CD4-positive, alpha-beta T cell treated with Interleukin-17A for 1 hour (primary cell): ENCODE results near the gene NHS.
A peak's percentile ranks its signal among the peaks of the same experiment; 100 is the strongest.
"Not testable (repeated sequence)": the region's sequence is repeated elsewhere in the genome, so short reads cannot be mapped to it uniquely, and the experiment has no call there.

Experiments used
- DNase-seq: peaks from one replicate; pipeline ENCODE4 v3.0.0-alpha.2; 2020

NHS gene

GRCh38 chrX:17553961-17554482, 179.0 kb downstream of the NHS start:
- DNase-seq: no peak

GRCh38 chrX:17554914-17555313, 179.9 kb downstream of the NHS start:
- no peak for DNase-seq

GRCh38 chrX:17555846-17556245, 180.8 kb downstream of the NHS start:
- DNase-seq: no peak

DNA sequence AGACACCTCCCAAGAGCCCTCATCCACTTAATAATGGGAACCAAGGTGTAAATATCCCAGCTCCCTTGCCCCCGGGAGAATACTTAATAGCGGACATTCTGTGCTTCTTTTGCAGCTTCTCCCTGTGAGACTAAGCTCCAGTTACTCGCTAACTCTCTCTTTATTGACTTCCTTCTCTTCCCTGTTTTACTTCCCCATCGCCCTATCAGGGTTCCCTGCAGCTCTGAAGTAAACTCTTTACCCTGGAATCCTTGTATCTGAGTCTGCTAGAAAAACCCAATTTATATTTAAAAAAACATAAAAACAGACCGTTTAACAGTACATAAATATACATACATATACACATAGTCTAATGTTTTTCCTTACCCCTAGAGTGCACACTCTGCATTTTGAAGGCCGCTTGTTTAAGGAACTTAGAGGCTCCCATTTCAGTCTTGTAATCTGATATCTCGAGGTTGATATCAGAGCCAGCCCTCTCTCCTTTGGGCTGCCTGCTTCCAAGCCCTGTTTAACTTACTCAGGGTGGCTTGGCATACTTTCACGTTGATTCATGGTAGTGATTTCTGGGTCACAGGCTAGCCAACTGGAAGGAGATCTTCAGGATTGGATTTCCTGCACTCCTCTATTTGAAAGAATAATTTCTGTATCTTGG, 184.9 kb downstream of the NHS start:
- DNase-seq: no peak

- no peak for DNase-seq
Measured at GRCh38 chrX:17560385-17560784, 185.4 kb downstream of the NHS start.

DNA sequence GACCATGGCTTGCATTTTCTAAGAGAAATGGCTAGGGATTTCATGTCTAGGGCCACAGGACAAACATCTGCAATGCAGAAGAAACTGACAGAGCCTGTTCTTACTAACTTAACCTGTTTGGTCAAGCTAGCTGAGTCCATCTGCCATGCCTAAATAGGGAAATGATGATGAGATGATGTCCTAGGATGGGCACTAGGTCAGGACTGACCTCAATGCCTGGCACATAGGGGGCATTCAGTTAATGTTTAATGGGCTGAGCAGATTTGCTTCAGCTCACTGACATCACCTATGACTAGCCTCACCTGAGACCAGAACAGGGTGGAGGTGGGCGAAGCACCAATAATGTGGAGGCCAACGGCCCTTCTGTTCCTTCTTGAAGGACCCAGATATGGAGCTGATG, 188.1 kb downstream of the NHS start:
- DNase-seq: no peak

GRCh38 chrX:17563515-17563914, 188.5 kb downstream of the NHS start:
- no peak for DNase-seq

- no peak for DNase-seq
Measured at GRCh38 chrX:17564689-17565409, 189.8 kb downstream of the NHS start.

DNA sequence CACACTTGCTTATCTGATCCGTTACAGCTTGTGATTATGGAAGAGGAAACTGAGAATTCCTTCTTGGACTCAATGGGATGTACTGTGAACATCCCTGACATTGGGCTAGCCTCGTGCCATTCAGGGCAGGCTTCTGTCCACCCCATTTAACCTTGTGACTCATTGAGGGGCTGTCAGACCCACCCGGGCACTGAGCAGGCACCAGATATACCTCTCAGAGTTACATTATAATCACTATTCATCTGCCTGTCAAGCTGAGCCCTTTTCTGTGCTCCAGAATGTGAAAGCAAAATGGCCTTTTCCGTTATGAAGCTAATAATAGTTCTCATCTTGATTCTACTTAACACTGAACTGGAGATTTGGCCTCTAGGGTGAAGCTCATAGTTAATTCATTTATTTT, 191.7 kb downstream of the NHS start:
- DNase-seq: no peak

GRCh38 chrX:17567187-17567586, 192.2 kb downstream of the NHS start:
- no peak for DNase-seq

- DNase-seq: no peak
Measured at GRCh38 chrX:17567821-17568220, 192.8 kb downstream of the NHS start.

- DNase-seq: not testable (repeated sequence)
Measured at GRCh38 chrX:17568804-17569203, 193.8 kb downstream of the NHS start.

GRCh38 chrX:17579026-17579425, 204.0 kb downstream of the NHS start:
- no peak for DNase-seq

GRCh38 chrX:17580539-17581152, 205.6 kb downstream of the NHS start:
- DNase-seq: no peak

DNA sequence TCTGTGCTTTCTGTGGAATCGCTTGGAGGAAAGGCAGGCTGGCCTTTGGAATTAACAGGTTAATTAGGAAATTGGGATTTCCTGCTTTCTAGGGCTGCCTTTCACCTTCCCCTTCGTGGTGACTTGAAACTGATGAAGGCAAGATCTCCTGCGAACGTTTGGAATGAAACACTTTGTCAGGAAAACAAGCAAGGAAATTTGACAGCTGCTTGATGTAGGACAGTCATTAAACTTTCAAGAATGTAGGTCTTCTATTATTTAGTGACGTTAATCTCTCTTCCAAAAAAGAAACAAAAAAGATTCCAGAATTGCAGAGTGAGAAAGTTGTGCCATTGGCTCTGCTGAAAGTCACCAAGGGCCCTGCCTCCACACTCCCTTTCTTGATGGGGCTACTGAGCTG, 206.6 kb downstream of the NHS start:
- DNase-seq: no peak

GRCh38 chrX:17584248-17584681, 209.3 kb downstream of the NHS start:
- no peak for DNase-seq

GRCh38 chrX:17585006-17585405, 210.0 kb downstream of the NHS start:
- DNase-seq: no peak

- DNase-seq: no peak
Measured at GRCh38 chrX:17587366-17587765, 212.4 kb downstream of the NHS start.

- no peak for DNase-seq
Measured at GRCh38 chrX:17588303-17588702, 213.3 kb downstream of the NHS start.

- DNase-seq: peak; percentile 26
Measured at GRCh38 chrX:17590892-17591740, 216.1 kb downstream of the NHS start.

DNA sequence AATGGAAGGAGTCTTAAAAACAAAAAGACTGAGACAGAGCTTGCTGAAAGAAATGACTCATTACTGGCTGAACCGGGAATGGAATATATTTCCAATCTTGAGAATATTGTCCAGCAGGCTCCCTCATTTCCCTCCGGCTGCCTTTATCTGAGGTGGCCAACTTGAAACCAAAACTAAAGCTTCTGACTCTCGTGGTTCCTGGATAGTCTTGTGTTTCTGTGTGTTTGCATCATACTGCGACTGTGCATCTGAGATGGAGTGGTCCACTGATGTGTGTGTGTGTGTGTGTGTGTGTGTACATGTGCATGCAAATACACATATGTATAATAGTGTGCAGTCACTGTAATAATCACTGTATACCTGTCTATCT, 216.7 kb downstream of the NHS start:
- DNase-seq: no peak

- DNase-seq: no peak
Measured at GRCh38 chrX:17592117-17592516, 217.1 kb downstream of the NHS start.

- DNase-seq: no peak
Measured at GRCh38 chrX:17594693-17595092, 219.7 kb downstream of the NHS start.
